ENCODE data around the gene B4GALT1.
"Not testable (repeated sequence)": the region's sequence is repeated elsewhere in the genome, so short reads cannot be mapped to it uniquely, and the experiment has no call there.

B4GALT1 gene

DNA sequence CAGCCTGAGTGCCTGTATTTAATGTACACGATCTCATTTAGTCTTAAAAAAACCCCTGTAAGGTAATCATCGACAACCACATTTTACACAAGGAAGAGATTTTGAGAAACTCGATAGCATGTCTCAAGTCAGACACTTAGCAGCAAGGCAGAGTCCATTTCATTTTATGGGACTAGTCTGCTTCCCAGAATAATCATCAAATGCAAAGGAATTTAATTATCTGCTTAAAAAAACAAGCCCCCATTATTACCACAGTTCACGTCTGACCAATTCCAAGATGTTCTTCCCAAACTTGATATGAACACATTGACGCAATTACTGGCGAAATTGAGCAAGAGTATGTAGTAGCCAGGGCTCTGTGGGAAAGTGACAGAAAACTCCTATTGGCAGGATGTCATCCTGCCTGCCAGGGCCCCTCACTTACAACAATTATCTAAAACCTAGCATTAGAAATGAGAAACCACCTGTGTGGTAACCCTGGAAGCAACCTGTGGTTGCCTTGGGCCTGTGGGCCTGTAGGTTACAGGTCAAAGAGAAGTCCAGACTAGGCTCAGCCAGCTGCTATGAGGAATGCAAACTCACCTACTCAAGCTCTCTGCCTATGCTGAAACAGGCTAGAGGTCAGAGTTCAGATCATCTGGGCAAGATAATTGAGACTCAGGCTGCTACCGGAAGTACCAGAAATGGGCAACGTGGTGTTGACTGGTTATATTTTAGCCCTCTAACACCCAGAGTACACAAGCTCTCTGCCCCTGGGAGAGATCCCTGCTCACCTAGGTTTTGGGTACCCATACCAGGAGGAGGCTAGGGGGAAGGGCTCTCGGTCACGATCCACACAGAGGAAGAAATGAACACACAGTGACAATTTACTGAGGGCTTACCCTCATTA lies 1.6 kb downstream of the B4GALT1 start:
- no peaks in the 10 kb centered on the region for H3K9me3 ChIP-seq (ENCODE audit: control insufficient read depth, insufficient read depth, low read length)
- peaks cover 15% of the 10 kb centered on the region for H3K4me1 ChIP-seq (ENCODE audit: control insufficient read depth, insufficient read depth, low read length)
- peaks cover 20% of the 10 kb centered on the region for H3K27me3 ChIP-seq (ENCODE audit: control insufficient read depth, insufficient read depth, low read length)
- H3K9ac ChIP-seq (ENCODE audit: low read depth, low read length) = peak overlapping the region; percentile 37
- peak overlapping the region; percentile 71 for H3K4me3 ChIP-seq (ENCODE audit: low read depth, low read length)
- no peaks in the 10 kb centered on the region for H3K36me3 ChIP-seq (ENCODE audit: control insufficient read depth, insufficient read depth, low read length)

- H3K4me3 ChIP-seq (ENCODE audit: low read depth, low read length); H3K9ac ChIP-seq (ENCODE audit: low read depth, low read length); H3K9me3 ChIP-seq (ENCODE audit: control insufficient read depth, insufficient read depth, low read length); H3K36me3 ChIP-seq (ENCODE audit: control insufficient read depth, insufficient read depth, low read length): not testable (repeated sequence)
- H3K4me1 ChIP-seq (ENCODE audit: control insufficient read depth, insufficient read depth, low read length) = peaks cover 16% of the 10 kb centered on the region
- peaks cover 20% of the 10 kb centered on the region for H3K27me3 ChIP-seq (ENCODE audit: control insufficient read depth, insufficient read depth, low read length)
These were observed 2.2 kb downstream of the B4GALT1 start for GRCh38 chr9:33164921-33165262.

- no peaks in the 10 kb centered on the region for H3K36me3 ChIP-seq (ENCODE audit: control insufficient read depth, insufficient read depth, low read length)
- no peak overlapping the region for H3K9ac ChIP-seq (ENCODE audit: low read depth, low read length)
- no peaks in the 10 kb centered on the region for H3K9me3 ChIP-seq (ENCODE audit: control insufficient read depth, insufficient read depth, low read length)
- no peak overlapping the region for H3K4me3 ChIP-seq (ENCODE audit: low read depth, low read length)
- H3K4me1 ChIP-seq (ENCODE audit: control insufficient read depth, insufficient read depth, low read length) = peaks cover 20% of the 10 kb centered on the region
- peaks cover 20% of the 10 kb centered on the region for H3K27me3 ChIP-seq (ENCODE audit: control insufficient read depth, insufficient read depth, low read length)
These were observed 2.9 kb downstream of the B4GALT1 start for GRCh38 chr9:33164138-33164809.

DNA sequence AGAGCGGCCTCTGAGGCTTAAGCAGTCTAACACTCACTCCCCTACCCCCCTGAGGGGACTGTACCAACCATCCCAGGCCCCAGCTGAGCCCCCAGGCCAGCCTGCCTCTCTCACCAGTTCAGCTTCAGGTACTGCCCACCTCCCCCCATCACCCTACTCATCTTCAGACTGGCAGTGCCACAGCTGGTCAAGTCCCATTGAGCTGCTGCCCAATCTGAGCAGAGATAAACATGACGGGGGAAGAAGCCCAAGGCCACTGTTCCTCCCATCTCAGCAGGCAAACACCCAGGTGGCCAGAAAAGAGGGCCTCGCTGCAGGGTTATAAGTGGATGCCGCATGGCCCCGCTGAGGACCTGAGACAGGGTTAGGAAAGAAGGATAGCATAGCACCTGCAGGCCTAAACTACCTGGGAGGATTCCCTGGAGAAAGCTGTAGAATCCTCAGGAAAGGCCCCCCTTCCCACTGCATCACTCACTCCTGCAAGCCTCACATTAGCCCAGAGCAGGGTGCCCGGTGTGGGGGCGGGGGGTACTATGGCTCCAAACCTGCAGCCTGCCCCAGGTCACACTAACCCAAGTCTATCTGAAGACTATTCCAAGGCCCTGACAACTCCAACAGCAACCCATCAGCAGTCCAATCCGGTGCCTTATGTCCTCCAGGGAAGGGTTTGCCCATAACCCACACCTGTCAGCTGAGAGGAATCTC lies 3.6 kb downstream of the B4GALT1 start:
- Histone ChIP-seq H3K9ac (ENCODE audit: low read depth, low read length) (no peak overlapping the region), H3K4me1 (ENCODE audit: control insufficient read depth, insufficient read depth, low read length) (peaks cover 20% of the 10 kb centered on the region)

DNA sequence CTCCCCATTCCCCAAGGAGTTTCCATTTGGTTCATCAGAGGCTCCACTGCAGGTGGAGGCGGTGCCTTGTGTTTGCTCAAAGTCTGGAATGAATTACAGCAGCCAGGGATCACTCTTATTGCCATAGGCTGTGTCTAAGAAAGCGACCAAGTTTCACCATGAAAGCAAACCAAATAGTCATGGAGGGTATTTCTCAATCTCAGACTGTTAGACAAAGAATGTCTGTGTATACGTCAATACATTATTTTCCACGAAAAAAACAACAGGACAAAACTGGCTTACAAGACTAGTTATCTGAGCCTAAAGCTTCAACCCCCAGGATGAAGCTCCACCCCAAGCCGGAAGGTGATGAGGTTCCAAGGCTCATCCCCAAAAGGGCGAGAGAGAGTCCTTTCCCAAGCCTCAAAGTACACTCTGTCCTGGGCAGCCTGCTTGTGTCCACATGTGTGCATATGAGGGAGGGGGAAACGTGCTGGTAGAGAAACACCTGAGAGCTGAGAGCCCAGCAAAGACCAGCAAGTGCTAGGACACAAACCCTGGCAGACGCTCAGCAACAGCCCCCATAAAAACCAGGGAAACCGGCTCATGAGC lies 4.3 kb downstream of the B4GALT1 start:
- peaks cover 27% of the 10 kb centered on the region for H3K4me1 ChIP-seq (ENCODE audit: control insufficient read depth, insufficient read depth, low read length)

More for the DNA sequence above, 3.6 kb downstream of the B4GALT1 start:
- H3K36me3 ChIP-seq (ENCODE audit: control insufficient read depth, insufficient read depth, low read length) = no peaks in the 10 kb centered on the region
- H3K27me3 ChIP-seq (ENCODE audit: control insufficient read depth, insufficient read depth, low read length) = peaks cover 16% of the 10 kb centered on the region
- no peak overlapping the region for H3K4me3 ChIP-seq (ENCODE audit: low read depth, low read length)
- H3K9me3 ChIP-seq (ENCODE audit: control insufficient read depth, insufficient read depth, low read length) = no peaks in the 10 kb centered on the region

GRCh38 chr9:33161589-33162132 lies 5.5 kb downstream of the B4GALT1 start:
- Histone ChIP-seq H3K4me3 (ENCODE audit: low read depth, low read length) (no peak overlapping the region), H3K27me3 (ENCODE audit: control insufficient read depth, insufficient read depth, low read length) (peaks cover 8% of the 10 kb centered on the region), H3K9me3 (ENCODE audit: control insufficient read depth, insufficient read depth, low read length) (no peaks in the 10 kb centered on the region), H3K4me1 (ENCODE audit: control insufficient read depth, insufficient read depth, low read length) (peaks cover 29% of the 10 kb centered on the region), H3K9ac (ENCODE audit: low read depth, low read length) (no peak overlapping the region), H3K36me3 (ENCODE audit: control insufficient read depth, insufficient read depth, low read length) (no peaks in the 10 kb centered on the region)

More for the DNA sequence above, 4.3 kb downstream of the B4GALT1 start:
- no peak overlapping the region for H3K4me3 ChIP-seq (ENCODE audit: low read depth, low read length)
- H3K9ac ChIP-seq (ENCODE audit: low read depth, low read length) = no peak overlapping the region
- no peaks in the 10 kb centered on the region for H3K36me3 ChIP-seq (ENCODE audit: control insufficient read depth, insufficient read depth, low read length)
- no peaks in the 10 kb centered on the region for H3K9me3 ChIP-seq (ENCODE audit: control insufficient read depth, insufficient read depth, low read length)
- peaks cover 9% of the 10 kb centered on the region for H3K27me3 ChIP-seq (ENCODE audit: control insufficient read depth, insufficient read depth, low read length)

DNA sequence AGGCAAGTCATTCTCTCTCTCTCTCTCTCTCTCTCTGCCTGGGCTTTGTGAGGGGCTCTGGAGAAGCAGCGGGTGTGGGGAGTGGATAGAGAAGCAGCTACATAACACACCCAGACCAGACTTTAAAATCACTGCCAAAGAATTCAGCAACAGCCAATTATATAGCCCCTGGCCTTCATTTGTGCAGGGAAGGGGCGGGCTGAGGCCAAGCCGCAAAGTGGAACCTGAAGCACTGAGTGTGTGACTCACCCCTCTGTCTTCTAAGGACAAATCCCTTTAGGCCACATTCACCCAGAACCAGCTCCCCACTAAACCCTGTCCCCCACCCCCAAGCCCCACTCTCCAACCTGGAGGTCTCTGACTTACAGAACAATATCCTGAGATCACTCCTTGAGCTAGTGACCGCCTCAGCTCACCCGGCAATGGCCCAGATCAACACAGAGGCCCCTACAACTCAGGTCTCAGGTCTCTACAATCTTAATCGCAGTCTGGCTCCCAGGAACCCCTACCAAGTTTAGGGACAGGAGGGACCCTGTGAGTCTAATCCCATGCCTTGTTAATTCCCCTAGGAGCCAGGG lies 6.0 kb downstream of the B4GALT1 start:
- Histone ChIP-seq H3K4me3 (ENCODE audit: low read depth, low read length) (no peak overlapping the region), H3K36me3 (ENCODE audit: control insufficient read depth, insufficient read depth, low read length) (no peaks in the 10 kb centered on the region), H3K9me3 (ENCODE audit: control insufficient read depth, insufficient read depth, low read length) (no peaks in the 10 kb centered on the region), H3K9ac (ENCODE audit: low read depth, low read length) (no peak overlapping the region), H3K4me1 (ENCODE audit: control insufficient read depth, insufficient read depth, low read length) (peaks cover 28% of the 10 kb centered on the region), H3K27me3 (ENCODE audit: control insufficient read depth, insufficient read depth, low read length) (peaks cover 6% of the 10 kb centered on the region)

- peaks cover 22% of the 10 kb centered on the region for H3K4me1 ChIP-seq (ENCODE audit: control insufficient read depth, insufficient read depth, low read length)
- H3K9ac ChIP-seq (ENCODE audit: low read depth, low read length); H3K9me3 ChIP-seq (ENCODE audit: control insufficient read depth, insufficient read depth, low read length); H3K4me3 ChIP-seq (ENCODE audit: low read depth, low read length); H3K36me3 ChIP-seq (ENCODE audit: control insufficient read depth, insufficient read depth, low read length); H3K27me3 ChIP-seq (ENCODE audit: control insufficient read depth, insufficient read depth, low read length): not testable (repeated sequence)
These were observed 6.7 kb downstream of the B4GALT1 start for GRCh38 chr9:33160446-33160845.

DNA sequence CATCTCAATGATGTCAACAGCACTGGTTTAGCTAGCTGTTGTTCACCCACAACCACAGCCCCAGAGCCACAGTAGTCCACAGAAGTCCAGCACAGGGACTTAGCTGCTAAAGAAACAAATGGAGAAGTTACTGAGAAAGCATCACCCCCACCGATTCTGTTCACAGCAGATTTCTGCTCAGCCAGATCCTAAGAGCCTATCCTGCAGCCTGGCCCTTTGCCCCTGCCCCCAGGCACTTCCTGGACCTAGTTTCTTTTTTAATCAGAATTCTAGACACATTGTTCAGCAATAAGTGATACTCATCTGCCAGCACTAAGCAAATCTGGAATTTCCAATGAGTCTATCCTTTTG lies 7.4 kb downstream of the B4GALT1 start:
- Histone ChIP-seq H3K9me3 (ENCODE audit: control insufficient read depth, insufficient read depth, low read length) (no peaks in the 10 kb centered on the region), H3K9ac (ENCODE audit: low read depth, low read length) (no peak overlapping the region), H3K36me3 (ENCODE audit: control insufficient read depth, insufficient read depth, low read length) (no peaks in the 10 kb centered on the region), H3K4me1 (ENCODE audit: control insufficient read depth, insufficient read depth, low read length) (peaks cover 18% of the 10 kb centered on the region), H3K27me3 (ENCODE audit: control insufficient read depth, insufficient read depth, low read length) (no peaks in the 10 kb centered on the region), H3K4me3 (ENCODE audit: low read depth, low read length) (no peak overlapping the region)

GRCh38 chr9:33158843-33159776 lies 8.0 kb downstream of the B4GALT1 start:
- H3K9me3 ChIP-seq (ENCODE audit: control insufficient read depth, insufficient read depth, low read length) = no peaks in the 10 kb centered on the region
- H3K4me1 ChIP-seq (ENCODE audit: control insufficient read depth, insufficient read depth, low read length) = peaks cover 18% of the 10 kb centered on the region
- H3K4me3 ChIP-seq (ENCODE audit: low read depth, low read length) = no peak overlapping the region
- H3K36me3 ChIP-seq (ENCODE audit: control insufficient read depth, insufficient read depth, low read length) = no peaks in the 10 kb centered on the region
- no peaks in the 10 kb centered on the region for H3K27me3 ChIP-seq (ENCODE audit: control insufficient read depth, insufficient read depth, low read length)
- peak overlapping the region; percentile 47 for H3K9ac ChIP-seq (ENCODE audit: low read depth, low read length)
